ENCODE data around the gene ZRSR2.
A peak's percentile ranks its signal among the peaks of the same experiment; 100 is the strongest.

The ZRSR2 gene

GRCh38 chrX:15797707-15798106, 7.4 kb downstream of the ZRSR2 start:
- ChIA-PET CTCF (interaction anchor here (0.7 kb wide), 1 partner anchor 29 kb away, joined by 4 read pairs; no protein-coding TSS in a partner anchor), POLR2A (ENCODE audit: low non-redundant PET) (no interaction called here)

GRCh38 chrX:15804563-15804962, 14.3 kb downstream of the ZRSR2 start:
- no peak overlapping the region for H3K27ac ChIP-seq
- CTCF ChIA-PET: no interaction called here
- DNase-seq (ENCODE audit: low spot score): no peak
- no peak for TF ChIP-seq CTCF (conservative IDR thresholded peaks at IDR 0.05; ENCODE audit: low read depth)
- POLR2A ChIA-PET (ENCODE audit: low non-redundant PET): no interaction called here

More at GRCh38 chrX:15797707-15798106, 7.4 kb downstream of the ZRSR2 start:
- H3K27ac ChIP-seq: no peak overlapping the region
- no peak for TF ChIP-seq CTCF (conservative IDR thresholded peaks at IDR 0.05; ENCODE audit: low read depth)
- DNase-seq (ENCODE audit: low spot score): peak; percentile 8

GRCh38 chrX:15808254-15808653, 18.0 kb downstream of the ZRSR2 start:
- no peak overlapping the region for H3K27ac ChIP-seq
- POLR2A ChIA-PET (ENCODE audit: low non-redundant PET): no interaction called here
- CTCF ChIA-PET: no interaction called here
- no peak for TF ChIP-seq CTCF (conservative IDR thresholded peaks at IDR 0.05; ENCODE audit: low read depth)
- DNase-seq (ENCODE audit: low spot score): no peak

- TF ChIP-seq CTCF (conservative IDR thresholded peaks at IDR 0.05; ENCODE audit: low read depth): no peak
- ChIA-PET POLR2A (ENCODE audit: low non-redundant PET) (no interaction called here), CTCF (no interaction called here)
- H3K27ac ChIP-seq: no peak overlapping the region
- DNase-seq (ENCODE audit: low spot score): no peak
Observed at GRCh38 chrX:15812192-15812938, 22.1 kb downstream of the ZRSR2 start.

- CTCF ChIA-PET: no interaction called here
Observed at GRCh38 chrX:15813416-15813815, 23.1 kb downstream of the ZRSR2 start.

GRCh38 chrX:15814771-15815365, 24.6 kb downstream of the ZRSR2 start:
- ChIA-PET POLR2A (ENCODE audit: low non-redundant PET) (no interaction called here), CTCF (no interaction called here)
- TF ChIP-seq CTCF (conservative IDR thresholded peaks at IDR 0.05; ENCODE audit: low read depth): no peak
- DNase-seq (ENCODE audit: low spot score): no peak
- no peak overlapping the region for H3K27ac ChIP-seq

More at GRCh38 chrX:15813416-15813815, 23.1 kb downstream of the ZRSR2 start:
- no peak for TF ChIP-seq CTCF (conservative IDR thresholded peaks at IDR 0.05; ENCODE audit: low read depth)
- no peak for DNase-seq (ENCODE audit: low spot score)
- H3K27ac ChIP-seq: no peak overlapping the region
- POLR2A ChIA-PET (ENCODE audit: low non-redundant PET): no interaction called here

All from RWPE1 (cell line).